H9 (cell line): Measurements from ENCODE around the gene GGCT. TPM values are rescaled to one million over a fixed set of nuclear protein-coding genes. Genes with fewer than 3 reads are reported as not detected.
"Not testable (repeated sequence)": the region's sequence is repeated elsewhere in the genome, so short reads cannot be mapped to it uniquely, and the experiment has no call there.

Source experiments
- DNase-seq: peaks from one replicate; pipeline ENCODE4 v3.0.0-alpha.2; 2017
- H2AFZ ChIP-seq: one replicate; pipeline ENCODE4 v1.6.1; 2013; ENCODE audit warnings: mild to moderate bottlenecking, low read length, control low read depth, moderate library complexity
- H2AK5ac ChIP-seq: 2 replicates; pipeline ENCODE4 v1.6.1; 2013; ENCODE audit warnings: low read length, control low read depth, mixed read lengths; ENCODE audit not compliant: insufficient read length
- H2BK120ac ChIP-seq: one replicate; pipeline ENCODE4 v1.6.1; 2013; ENCODE audit warnings: low read depth, mild to moderate bottlenecking, low read length, control low read depth, inconsistent platforms; ENCODE audit not compliant: poor library complexity, severe bottlenecking
- H2BK12ac ChIP-seq: 2 replicates; pipeline ENCODE4 v1.6.1; 2013; ENCODE audit warnings: low read length, control low read depth, mixed read lengths, low read depth; ENCODE audit not compliant: insufficient read length
- H2BK15ac ChIP-seq: 2 replicates; pipeline ENCODE4 v1.6.1; 2013; ENCODE audit warnings: low read depth, low read length, control low read depth
- H2BK20ac ChIP-seq: one replicate; pipeline ENCODE4 v1.6.1; 2013; ENCODE audit warnings: low read depth, mild to moderate bottlenecking, low read length, control low read depth, inconsistent platforms; ENCODE audit not compliant: poor library complexity, severe bottlenecking
- H2BK5ac ChIP-seq: 2 replicates; pipeline ENCODE4 v1.6.1; 2013; ENCODE audit warnings: low read length, control low read depth, mixed read lengths; ENCODE audit not compliant: insufficient read length
- H3K14ac ChIP-seq: 2 replicates; pipeline ENCODE4 v1.6.1; 2013; ENCODE audit warnings: low read length, control low read depth; ENCODE audit not compliant: insufficient read depth
- H3K18ac ChIP-seq: 2 replicates; pipeline ENCODE4 v1.6.1; 2013; ENCODE audit warnings: low read depth, mild to moderate bottlenecking, mixed read lengths, low read length, control low read depth; ENCODE audit not compliant: insufficient read length
- H3K23ac ChIP-seq: 2 replicates; pipeline ENCODE4 v1.6.1; 2013; ENCODE audit warnings: low read length, control low read depth, mixed read lengths, low read depth; ENCODE audit not compliant: insufficient read length
- H3K23me2 ChIP-seq: 2 replicates; pipeline ENCODE4 v1.6.1; 2013; ENCODE audit warnings: low read depth, mild to moderate bottlenecking, mixed read lengths, low read length, control low read depth; ENCODE audit not compliant: insufficient read length, poor library complexity, severe bottlenecking
- H3K27ac ChIP-seq: 2 replicates; pipeline ENCODE4 v1.5.1; 2013; ENCODE audit warnings: low read length, control low read depth, mixed read lengths, low read depth; ENCODE audit not compliant: insufficient read length
- H3K27me3 ChIP-seq: 2 replicates; pipeline ENCODE4 v1.6.1; 2013; ENCODE audit warnings: low read length, control low read depth, inconsistent platforms; ENCODE audit not compliant: insufficient read depth
- H3K4ac ChIP-seq: 2 replicates; pipeline ENCODE4 v1.6.1; 2013; ENCODE audit warnings: low read depth, mild to moderate bottlenecking, control low read depth, inconsistent platforms, low read length, moderate library complexity
- H3K4me1 ChIP-seq: 2 replicates; pipeline ENCODE4 v1.6.1; 2013; ENCODE audit warnings: low read length, control low read depth, inconsistent platforms; ENCODE audit not compliant: insufficient read depth
- H3K4me2 ChIP-seq: 2 replicates; pipeline ENCODE4 v1.6.1; 2013; ENCODE audit warnings: low read length, control low read depth, mixed read lengths; ENCODE audit not compliant: insufficient read length, insufficient read depth
- H3K56ac ChIP-seq: 2 replicates; pipeline ENCODE4 v1.6.1; 2013; ENCODE audit warnings: low read depth, mild to moderate bottlenecking, mixed read lengths, low read length, control low read depth; ENCODE audit not compliant: insufficient read length
- H3K79me1 ChIP-seq: 2 replicates; pipeline ENCODE4 v1.6.1; 2013; ENCODE audit warnings: low read depth, mild to moderate bottlenecking, moderate library complexity, low read length, control low read depth, inconsistent platforms; ENCODE audit not compliant: insufficient read depth, poor library complexity, severe bottlenecking
- H3K79me2 ChIP-seq: 2 replicates; pipeline ENCODE4 v1.6.1; 2013; ENCODE audit warnings: low read length, control low read depth, inconsistent platforms; ENCODE audit not compliant: insufficient read depth
- H3K9ac ChIP-seq: 2 replicates; pipeline ENCODE4 v1.6.1; 2013; ENCODE audit warnings: low read length, control low read depth, mixed read lengths; ENCODE audit not compliant: insufficient read length; ENCODE audit errors: extremely low read depth
- H3K9me3 ChIP-seq: one replicate; pipeline ENCODE4 v1.6.1; 2013; ENCODE audit warnings: low read depth, low read length, inconsistent platforms; ENCODE audit not compliant: control insufficient read depth
- H3T11ph ChIP-seq: one replicate; pipeline ENCODE4 v1.6.1; 2013; ENCODE audit warnings: mild to moderate bottlenecking, low read length, control low read depth, inconsistent platforms
- H4K20me1 ChIP-seq: one replicate; pipeline ENCODE4 v1.6.1; 2013; ENCODE audit not compliant: control insufficient read depth, insufficient read length, insufficient read depth
- H4K5ac ChIP-seq: 2 replicates; pipeline ENCODE4 v1.6.1; 2013; ENCODE audit warnings: low read depth, mild to moderate bottlenecking, mixed read lengths, low read length, control low read depth; ENCODE audit not compliant: insufficient read length
- H4K8ac ChIP-seq: replicated peaks from 2 replicates; pipeline ENCODE4 v1.6.1; 2013; ENCODE audit warnings: low read length, control low read depth, mixed read lengths, low read depth; ENCODE audit not compliant: insufficient read length
- H4K91ac ChIP-seq: 2 replicates; pipeline ENCODE4 v1.6.1; 2013; ENCODE audit warnings: low read depth, mild to moderate bottlenecking, moderate library complexity, mixed read lengths, low read length, control low read depth; ENCODE audit not compliant: insufficient read length
- H3K27ac Mint-ChIP-seq, 3 experiments: 2 replicates in 2 of 3; 3 replicates in 1 of 3; pipeline ENCODE4 v1.8.0; 2020 to 2021; ENCODE audit warnings: mixed read lengths in 3 of 3, mild to moderate bottlenecking in 1 of 3, moderate library complexity in 1 of 3
- H3K27me3 Mint-ChIP-seq: 2 replicates; pipeline ENCODE4 v1.8.0; 2021; ENCODE audit warnings: low read depth, mild to moderate bottlenecking, moderate library complexity, mixed read lengths
- H3K36me3 Mint-ChIP-seq, 3 experiments: 2 replicates in 2 of 3; 3 replicates in 1 of 3; pipeline ENCODE4 v1.8.0; 2020 to 2021; ENCODE audit warnings: low read depth in 3 of 3, mixed read lengths in 3 of 3; ENCODE audit not compliant: insufficient read depth in 1 of 3
- H3K4me1 Mint-ChIP-seq, 2 experiments: 2 replicates each; pipeline ENCODE4 v1.8.0; 2020; ENCODE audit warnings: mixed read lengths in 2 of 2
- H3K4me3 Mint-ChIP-seq, 2 experiments: 2 replicates in 1 of 2; 3 replicates in 1 of 2; pipeline ENCODE4 v1.8.0; 2020 to 2021; ENCODE audit warnings: mild to moderate bottlenecking in 2 of 2, mixed read lengths in 2 of 2, moderate library complexity in 1 of 2
- H3K9me3 Mint-ChIP-seq, 2 experiments: 2 replicates in 1 of 2; 3 replicates in 1 of 2; pipeline ENCODE4 v1.8.0; 2020; ENCODE audit warnings: mild to moderate bottlenecking in 2 of 2, mixed read lengths in 2 of 2, moderate library complexity in 1 of 2
- WGBS: extraction: QIAGEN DNeasy Blood & Tissue Kit; methylation state at CpG from one replicate; pipeline ENCODE4 v1.1.7; 2013; ENCODE audit warnings: missing lambda C conversion rate, low lambda C conversion rate, mixed read lengths; ENCODE audit not compliant: insufficient read length; ENCODE audit errors: extremely low coverage; 5-methylcytosine and 5-hydroxymethylcytosine counted together
- total RNA-seq: library from RNA; stranded (reverse); gene quantifications from 2 replicates; pipeline ENCODE4 v1.2.1, GENCODE V29; 2021
- TF ChIP-seq, protein P1 (sequence below): fragments of 200-600 bp; sonication (generic); conservative IDR thresholded peaks from 3 replicates; pipeline ENCODE4 v1.8.0; 2021; ENCODE audit warnings: antibody characterized with exemption, mild to moderate bottlenecking

The GGCT gene
- total RNA-seq, 1 experiment from 2014 or later, result 84.9 TPM

- Histone ChIP-seq H3K27me3 (no peaks in the 10 kb centered on the region), H3K9me3 (no peaks in the 10 kb centered on the region), H3K23me2 (no peaks in the 10 kb centered on the region), H4K8ac (no peak overlapping the region), H3K79me1 (no peaks in the 10 kb centered on the region), H3K4me2 (no peak overlapping the region), H2AFZ (no peak overlapping the region), H3K79me2 (no peaks in the 10 kb centered on the region), H2BK5ac (no peak overlapping the region), H3K27ac (no peak overlapping the region), H3K4me1 (no peaks in the 10 kb centered on the region), H3K4ac (no peak overlapping the region), H3K23ac (no peak overlapping the region), H2BK20ac (no peak overlapping the region), H3K56ac (no peak overlapping the region), H4K91ac (no peak overlapping the region), H3K18ac (no peak overlapping the region), H4K20me1 (no peaks in the 10 kb centered on the region), H2BK12ac (no peak overlapping the region), H2AK5ac (no peak overlapping the region), H2BK120ac (no peak overlapping the region), H2BK15ac (no peak overlapping the region), H3K9ac (no peak overlapping the region), H4K5ac (no peak overlapping the region), H3T11ph (no peak overlapping the region), H3K14ac (no peak overlapping the region)
- Mint-ChIP-seq H3K27me3 (peaks cover 8% of the 10 kb centered on the region), H3K4me1 (peaks cover 6 to 10% of the 10 kb centered on the region in 2 experiments; a peak in 3 of 4 replicates), H3K4me3 (no peak overlapping the region), H3K36me3 (peaks cover 0 to 2% (median 0%) of the 10 kb centered on the region in 3 experiments; a peak in 2 of 7 replicates), H3K27ac (no peak overlapping the region), H3K9me3 (peaks cover 2 to 6% of the 10 kb centered on the region in 2 experiments; a peak in 3 of 5 replicates)
- no CpG with 5 or more reads among the region's 1 CpG for WGBS
- TF ChIP-seq, protein P1, sequence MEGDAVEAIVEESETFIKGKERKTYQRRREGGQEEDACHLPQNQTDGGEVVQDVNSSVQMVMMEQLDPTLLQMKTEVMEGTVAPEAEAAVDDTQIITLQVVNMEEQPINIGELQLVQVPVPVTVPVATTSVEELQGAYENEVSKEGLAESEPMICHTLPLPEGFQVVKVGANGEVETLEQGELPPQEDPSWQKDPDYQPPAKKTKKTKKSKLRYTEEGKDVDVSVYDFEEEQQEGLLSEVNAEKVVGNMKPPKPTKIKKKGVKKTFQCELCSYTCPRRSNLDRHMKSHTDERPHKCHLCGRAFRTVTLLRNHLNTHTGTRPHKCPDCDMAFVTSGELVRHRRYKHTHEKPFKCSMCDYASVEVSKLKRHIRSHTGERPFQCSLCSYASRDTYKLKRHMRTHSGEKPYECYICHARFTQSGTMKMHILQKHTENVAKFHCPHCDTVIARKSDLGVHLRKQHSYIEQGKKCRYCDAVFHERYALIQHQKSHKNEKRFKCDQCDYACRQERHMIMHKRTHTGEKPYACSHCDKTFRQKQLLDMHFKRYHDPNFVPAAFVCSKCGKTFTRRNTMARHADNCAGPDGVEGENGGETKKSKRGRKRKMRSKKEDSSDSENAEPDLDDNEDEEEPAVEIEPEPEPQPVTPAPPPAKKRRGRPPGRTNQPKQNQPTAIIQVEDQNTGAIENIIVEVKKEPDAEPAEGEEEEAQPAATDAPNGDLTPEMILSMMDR, result no peak
- no peak for DNase-seq
Observed at GRCh38 chr7:30485667-30486066, 19.0 kb downstream of the GGCT start.

DNA sequence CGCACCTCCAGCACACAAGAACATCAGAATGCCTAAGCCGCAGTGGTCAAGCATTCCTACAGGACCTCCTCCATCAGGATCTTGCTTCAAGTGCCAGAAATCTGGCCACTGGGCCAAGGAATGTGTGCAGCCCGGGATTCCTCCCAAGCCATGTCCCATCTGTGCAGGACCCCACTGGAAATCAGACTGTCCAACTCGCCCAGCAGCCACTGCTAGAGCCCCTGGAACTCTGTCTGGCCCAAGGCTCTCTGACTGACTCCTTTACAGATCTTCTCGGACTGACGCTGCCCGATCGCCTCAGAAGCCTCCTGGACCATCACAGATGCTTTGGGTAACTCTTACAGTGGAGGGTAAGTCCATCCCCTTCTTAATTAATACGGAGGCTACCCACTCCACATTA, 23.2 kb downstream of the GGCT start:
- not testable (repeated sequence) for H2BK15ac ChIP-seq, H3K14ac ChIP-seq, H3K18ac ChIP-seq, H3K79me1 ChIP-seq, H2BK20ac ChIP-seq, DNase-seq, H3K27ac ChIP-seq, H3K27me3 ChIP-seq, H2AK5ac ChIP-seq, H3K23ac ChIP-seq, H2BK5ac ChIP-seq, H3K4ac ChIP-seq, H3K56ac ChIP-seq, H3K79me2 ChIP-seq, H4K8ac ChIP-seq, H3K9me3 ChIP-seq, H3K9me3 Mint-ChIP-seq, H3K9ac ChIP-seq, H3K27ac Mint-ChIP-seq, H3K4me2 ChIP-seq, H2BK120ac ChIP-seq, H3K4me3 Mint-ChIP-seq, H2BK12ac ChIP-seq, H4K91ac ChIP-seq, H2AFZ ChIP-seq, H3T11ph ChIP-seq, H3K4me1 ChIP-seq, H4K5ac ChIP-seq, H3K36me3 Mint-ChIP-seq, H4K20me1 ChIP-seq
- no CpG with 5 or more reads among the region's 9 CpGs for WGBS
- H3K27me3 Mint-ChIP-seq, result peaks cover 20% of the 10 kb centered on the region
- H3K23me2 ChIP-seq, result peaks cover 11% of the 10 kb centered on the region
- H3K4me1 Mint-ChIP-seq, result peaks cover 15 to 21% of the 10 kb centered on the region in 2 experiments; a peak in 3 of 4 replicates
